Pericardium fibroblast (primary cell): ENCODE measurements around the gene CFAP97D1. TPM values are rescaled to one million over a fixed set of nuclear protein-coding genes. Genes with fewer than 3 reads are reported as not detected.

Source experiments
- total RNA-seq: library from RNA; depleted of rRNA; stranded (reverse); fragments of >200 nt; gene quantifications from 2 replicates; pipeline ENCODE4 v1.2.3, GENCODE V29; 2015

Gene CFAP97D1
- not detected in 2 replicates for total RNA-seq

GRCh38 chr17:43780135-43780534, at the start of gene CFAP97D1:
Gene CFAP97D1, plus strand, starts transcription at chr17:43780435. Its CDS starts 28 bp downstream, at chr17:43780463.

GRCh38 chr17:43758497-43759174, 21.6 kb upstream of the CFAP97D1 start, which contains the start of gene SOST:
Gene SOST, minus strand, starts transcription at chr17:43758791. Its CDS starts 50 bp downstream, at chr17:43758741.

GRCh38 chr17:43778337-43779144, 1.7 kb upstream of the CFAP97D1 start, which contains the start of gene DUSP3:
Gene DUSP3, minus strand, starts transcription at chr17:43778977. Its CDS starts 53 bp downstream, at chr17:43778924.

GRCh38 chr17:43832976-43833829, 53.0 kb downstream of the CFAP97D1 start, which contains the start of gene MPP3:
Gene MPP3, minus strand, starts transcription at chr17:43833146. Its CDS starts 1,240 bp downstream, at chr17:43831906.

Other genes with a start within 250 kb of the CFAP97D1 start
- 4.3 and 4.9 TPM in 2 replicates for gene ETV4, start 234.1 kb upstream of the CFAP97D1 start, total RNA-seq
- 0.34 TPM in 1 of 2 replicates, not detected in the other for gene MEOX1, start 118.5 kb upstream of the CFAP97D1 start, total RNA-seq
- gene SOST, start 21.6 kb upstream of the CFAP97D1 start, total RNA-seq: not detected in 2 replicates
- 17.4 and 31.3 TPM in 2 replicates for gene DUSP3, start 1.5 kb upstream of the CFAP97D1 start, total RNA-seq
- gene MPP3, start 52.7 kb downstream of the CFAP97D1 start, total RNA-seq: 4.3 and 6.0 TPM in 2 replicates
- not detected in 2 replicates for gene CD300LG, start 66.7 kb downstream of the CFAP97D1 start, total RNA-seq
- 2.6 TPM in 2 replicates for gene MPP2, start 127.1 kb downstream of the CFAP97D1 start, total RNA-seq
- gene PPY, start 162.0 kb downstream of the CFAP97D1 start, total RNA-seq: not detected in 2 replicates
- gene PYY, start 173.5 kb downstream of the CFAP97D1 start, total RNA-seq: 0.51 TPM in 1 of 2 replicates, not detected in the other
- gene NAGS, start 224.2 kb downstream of the CFAP97D1 start, total RNA-seq: 1.1 and 2.9 TPM in 2 replicates
- 27.7 and 32.3 TPM in 2 replicates for gene TMEM101, start 234.5 kb downstream of the CFAP97D1 start, total RNA-seq